AG09319 (cell line): ENCODE measurements around the gene CHN1.
A peak's percentile ranks its signal among the peaks of the same experiment; 100 is the strongest.

Experiments
- DNase-seq: peaks from one replicate; pipeline ENCODE4 v3.0.0-alpha.2; 2010; ENCODE audit warnings: low read depth; ENCODE audit errors: extremely low read depth
- TF ChIP-seq, protein P1 (sequence below): IDR thresholded peaks from 2 replicates; pipeline ENCODE4 v1.5.1; 2011; ENCODE audit warnings: low read depth, mild to moderate bottlenecking, inconsistent platforms, low read length, moderate library complexity

The CHN1 gene

DNA sequence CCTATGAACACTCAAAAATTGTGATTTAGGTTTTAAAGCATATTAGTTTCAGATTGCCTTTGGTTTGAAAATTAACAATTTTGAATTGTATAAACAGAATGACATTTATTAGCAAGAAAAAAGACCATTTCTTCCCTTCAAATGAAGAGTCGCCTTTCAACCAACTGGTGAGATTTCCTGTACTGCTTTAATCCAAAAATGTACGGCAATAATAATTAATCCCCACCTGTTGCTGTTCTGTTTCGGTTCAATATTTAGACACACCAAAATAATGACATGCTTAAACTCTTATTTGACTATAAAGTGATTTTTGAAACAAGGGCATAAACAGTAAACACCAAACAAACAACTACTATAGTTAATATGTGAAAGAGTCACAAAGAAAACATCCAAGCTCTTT is 39.6 kb downstream of the CHN1 start:
- DNase-seq: no peak

DNA sequence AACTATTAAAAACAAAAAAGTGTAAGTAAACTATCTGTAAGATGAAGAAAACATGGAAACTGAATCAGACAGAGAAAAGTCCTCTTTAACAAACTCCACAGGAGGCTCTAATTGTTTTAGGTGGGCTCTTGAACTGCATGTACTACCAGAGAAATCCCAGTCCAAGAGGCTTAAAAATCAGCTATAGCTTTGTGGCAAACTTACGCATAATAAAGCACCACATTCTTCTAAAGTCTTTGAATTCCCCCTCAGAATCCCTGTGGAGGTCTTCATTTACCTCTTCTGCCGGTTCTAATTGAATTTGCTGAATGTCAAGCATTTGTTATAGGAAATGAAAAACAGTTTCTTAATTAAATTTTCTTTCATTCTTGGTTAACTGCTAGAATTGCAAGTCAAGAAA is 40.8 kb downstream of the CHN1 start:
- TF ChIP-seq, protein P1, sequence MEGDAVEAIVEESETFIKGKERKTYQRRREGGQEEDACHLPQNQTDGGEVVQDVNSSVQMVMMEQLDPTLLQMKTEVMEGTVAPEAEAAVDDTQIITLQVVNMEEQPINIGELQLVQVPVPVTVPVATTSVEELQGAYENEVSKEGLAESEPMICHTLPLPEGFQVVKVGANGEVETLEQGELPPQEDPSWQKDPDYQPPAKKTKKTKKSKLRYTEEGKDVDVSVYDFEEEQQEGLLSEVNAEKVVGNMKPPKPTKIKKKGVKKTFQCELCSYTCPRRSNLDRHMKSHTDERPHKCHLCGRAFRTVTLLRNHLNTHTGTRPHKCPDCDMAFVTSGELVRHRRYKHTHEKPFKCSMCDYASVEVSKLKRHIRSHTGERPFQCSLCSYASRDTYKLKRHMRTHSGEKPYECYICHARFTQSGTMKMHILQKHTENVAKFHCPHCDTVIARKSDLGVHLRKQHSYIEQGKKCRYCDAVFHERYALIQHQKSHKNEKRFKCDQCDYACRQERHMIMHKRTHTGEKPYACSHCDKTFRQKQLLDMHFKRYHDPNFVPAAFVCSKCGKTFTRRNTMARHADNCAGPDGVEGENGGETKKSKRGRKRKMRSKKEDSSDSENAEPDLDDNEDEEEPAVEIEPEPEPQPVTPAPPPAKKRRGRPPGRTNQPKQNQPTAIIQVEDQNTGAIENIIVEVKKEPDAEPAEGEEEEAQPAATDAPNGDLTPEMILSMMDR: no peak
- DNase-seq: no peak

More for the DNA sequence above, 39.6 kb downstream of the CHN1 start:
- TF ChIP-seq, protein P1: no peak

DNA sequence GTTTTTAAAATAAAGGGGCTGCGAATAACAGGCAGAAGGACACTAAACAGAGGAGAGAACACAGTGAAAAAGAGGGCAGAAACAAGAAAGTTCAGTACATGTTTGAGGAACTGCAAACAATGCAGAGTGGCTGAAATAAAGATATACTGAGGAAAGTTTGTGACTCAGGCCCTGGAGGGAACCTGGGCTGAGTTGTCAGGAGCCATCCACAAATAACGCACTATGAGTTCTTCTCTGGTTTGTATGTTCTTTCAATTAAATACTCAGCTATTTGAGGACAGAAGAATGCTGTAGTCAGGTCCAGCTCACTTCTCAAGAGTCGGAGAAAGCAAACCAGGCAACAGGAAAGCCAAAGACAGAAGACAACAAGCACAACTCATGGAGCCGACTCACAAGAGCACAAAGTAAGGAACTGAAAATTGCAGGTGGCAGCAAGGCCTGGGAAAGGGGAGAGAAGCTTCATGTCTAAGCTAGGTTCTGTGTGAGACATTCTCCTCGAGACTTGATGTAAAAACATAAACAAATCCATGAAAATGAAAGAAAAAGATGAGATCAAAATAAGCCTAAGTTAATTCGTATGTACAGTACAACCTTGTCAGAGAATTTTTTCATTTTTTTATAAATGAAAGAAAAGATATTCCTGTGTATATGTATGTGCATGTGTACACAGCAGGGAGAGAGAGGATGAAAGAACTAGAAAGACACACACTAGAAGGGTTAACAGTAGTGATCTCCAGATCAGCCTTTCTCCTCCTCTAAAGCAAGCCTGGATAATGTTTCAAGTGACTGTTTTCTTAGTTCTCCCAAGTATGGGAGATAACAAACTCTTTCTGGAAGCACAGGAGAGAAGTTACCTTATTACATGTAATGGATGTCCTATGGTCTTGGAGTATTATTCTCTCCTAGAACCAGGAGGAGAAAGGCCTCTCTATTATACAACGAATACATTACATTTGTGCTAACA is 41.5 kb downstream of the CHN1 start:
- TF ChIP-seq, protein P1: no peak

DNA sequence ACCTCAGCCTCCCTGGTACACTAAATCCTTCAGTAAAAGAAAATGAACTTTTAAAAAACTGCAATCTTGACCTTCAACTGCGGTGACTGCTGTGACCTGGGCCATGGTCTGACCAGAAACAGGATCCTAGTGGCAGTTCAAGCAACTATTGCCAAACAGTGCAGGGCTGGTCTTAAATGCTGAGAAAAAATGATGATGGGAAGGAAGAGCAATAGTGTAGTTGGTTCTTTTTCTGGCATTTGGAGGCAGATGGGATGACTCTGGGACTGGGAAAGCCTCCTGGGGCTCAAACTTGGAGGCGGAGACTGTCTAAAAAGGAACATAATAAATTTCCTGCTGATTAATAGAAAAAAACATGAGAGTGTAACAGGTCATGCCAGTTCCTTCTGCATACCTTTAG is 45.4 kb downstream of the CHN1 start:
- TF ChIP-seq, protein P1: no peak
- no peak for DNase-seq

More for the DNA sequence above, 41.5 kb downstream of the CHN1 start:
- no peak for DNase-seq

DNA sequence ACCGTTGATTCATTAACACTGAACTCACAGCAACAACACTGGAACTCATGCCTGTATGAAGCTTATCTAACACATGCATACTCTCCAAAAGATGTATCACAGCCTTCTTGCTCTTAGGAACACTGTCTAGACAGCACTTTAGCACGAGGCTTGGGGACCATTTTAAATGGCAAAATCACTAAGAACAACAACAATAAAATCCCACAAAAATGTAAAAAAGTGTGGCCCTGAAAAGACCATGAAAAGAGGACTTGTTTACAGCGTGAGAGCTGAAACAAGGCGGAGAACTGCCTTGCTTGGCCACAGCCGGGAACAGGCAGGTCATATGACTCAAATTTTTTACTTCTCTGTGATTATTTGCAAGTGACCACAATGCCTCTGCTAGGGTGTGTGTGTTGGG is 48.1 kb downstream of the CHN1 start:
- no peak for DNase-seq
- TF ChIP-seq, protein P1: no peak

DNA sequence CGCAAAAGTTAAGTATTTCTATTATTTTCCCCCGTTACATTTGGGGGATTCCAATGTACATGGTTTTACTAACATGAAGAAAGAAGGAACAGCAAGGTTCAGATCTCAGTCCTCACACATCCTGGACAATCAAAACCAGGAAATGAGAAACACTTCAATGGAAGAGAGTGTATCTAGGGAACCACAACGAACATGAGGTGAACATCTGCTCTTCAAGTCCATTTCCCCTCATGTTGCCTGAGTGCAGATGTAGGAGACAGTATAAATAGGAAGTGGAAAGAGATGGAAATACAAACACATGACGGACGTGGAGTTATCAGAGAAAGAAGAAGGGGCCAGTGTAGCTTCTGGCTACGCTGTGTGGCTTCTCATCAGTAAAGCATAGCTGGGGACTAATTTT is 52.6 kb downstream of the CHN1 start:
- no peak for DNase-seq
- TF ChIP-seq, protein P1: no peak

DNA sequence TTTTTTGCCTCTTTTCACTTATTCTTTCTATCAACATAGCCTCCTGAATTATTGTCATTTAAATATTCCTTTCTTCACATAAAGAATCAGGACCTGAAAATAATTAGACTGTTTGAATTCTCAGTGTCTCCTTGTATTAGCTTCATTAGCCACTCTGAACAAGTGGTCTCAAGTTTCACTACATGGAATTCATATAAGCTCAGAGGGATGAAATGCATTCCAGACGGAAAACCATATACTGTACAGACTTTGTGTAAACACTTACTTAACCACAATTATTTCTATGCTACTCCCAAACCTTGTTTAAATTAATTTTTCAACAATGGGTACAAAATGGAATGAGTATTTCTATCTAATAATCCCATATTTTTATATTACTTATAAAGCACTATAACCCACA is 53.4 kb downstream of the CHN1 start:
- DNase-seq: peak; percentile 76
- TF ChIP-seq, protein P1: no peak
